GM12878 (cell line): ENCODE measurements around the gene TANK. TPM values are rescaled to one million over a fixed set of nuclear protein-coding genes. Genes with fewer than 3 reads are reported as not detected.

Experiments used
- ATAC-seq: fragments of 200-7000 bp; cut with Tn5 transposase; 3 replicates; pipeline ENCODE4 v1.9.1; 2020; ENCODE audit warnings: mild to moderate bottlenecking, moderate library complexity
- BruUV-seq: library from RNA; stranded (reverse); fragments of 400-500 nt; replicated peaks from 2 replicates; lab custom pipeline; 2021; lab: Mats Ljungman, UMichigan
- CTCF ChIA-PET: fragments of 300-600 bp; sonication (Branson Sonifier 250); formaldehyde crosslinking; extraction: SDS; loops from one replicate; lab custom pipeline; 2021; ENCODE audit warnings: inconsistent platforms; lab: Yijun Ruan, JAX
- POLR2A ChIA-PET: fragments of 350-600 bp; formaldehyde crosslinking; extraction: SDS; loops from one replicate; lab custom pipeline; 2021; ENCODE audit warnings: inconsistent platforms; lab: Charles Lee
- RAD21 ChIA-PET: fragments of 300-600 bp; sonication (Branson Sonifier 250); formaldehyde crosslinking; loops from one replicate; lab custom pipeline; 2023; ENCODE audit warnings: antibody characterized with exemption; ENCODE audit not compliant: unreplicated experiment; lab: Charles Lee
- SMC1A ChIA-PET: fragments of 300-600 bp; sonication (Branson Sonifier 250); formaldehyde crosslinking; loops from one replicate; lab custom pipeline; 2023; ENCODE audit not compliant: unreplicated experiment, uncharacterized antibody; lab: Charles Lee
- DNase-seq: peaks from one replicate; pipeline ENCODE4 v3.0.0-alpha.2; 2011; ENCODE audit warnings: low read depth, low spot score
- FAIRE-seq: peaks from 3 replicates; lab custom pipeline; 2011; peaks lifted over from hg19 to GRCh38; lab: Jason Lieb, UNC
- H2AFZ ChIP-seq: 2 replicates; pipeline ENCODE4 v1.6.0; 2011; ENCODE audit warnings: low read depth, low read length, control low read depth; ENCODE audit not compliant: control insufficient read depth
- H3K27ac ChIP-seq: 2 replicates; pipeline ENCODE4 v1.5.1; 2011; ENCODE audit warnings: control low read depth; ENCODE audit not compliant: control insufficient read depth, insufficient read depth
- H3K27me3 ChIP-seq, 2 experiments: replicated peaks in 1 of 2; 2 replicates each; pipeline versions ENCODE4 v1.6.0 to v1.6.1; 2011; ENCODE audit warnings: low read length in 1 of 2; ENCODE audit not compliant: control insufficient read depth in 2 of 2, insufficient read depth in 2 of 2
- H3K36me3 ChIP-seq, 2 experiments: 2 replicates each; pipeline ENCODE4 v1.5.1; 2011; ENCODE audit warnings: low read length in 1 of 2; ENCODE audit not compliant: control insufficient read depth in 2 of 2, insufficient read depth in 2 of 2
- H3K4me1 ChIP-seq: 2 replicates; pipeline ENCODE4 v1.6.1; 2011; ENCODE audit warnings: mild to moderate bottlenecking, low read length, moderate library complexity, mixed read lengths; ENCODE audit not compliant: control insufficient read depth, insufficient read depth
- H3K4me2 ChIP-seq: 2 replicates; pipeline ENCODE4 v1.6.0; 2011; ENCODE audit warnings: control low read depth; ENCODE audit not compliant: control insufficient read depth, insufficient read depth
- H3K4me3 ChIP-seq: fragments of 200-600 bp; sonication (generic); 2 replicates; pipeline ENCODE4 v1.5.1; 2016
- H3K79me2 ChIP-seq: 2 replicates; pipeline ENCODE4 v1.6.0; 2011; ENCODE audit warnings: low read length; ENCODE audit not compliant: control insufficient read depth, insufficient read depth
- H3K9ac ChIP-seq: 2 replicates; pipeline ENCODE4 v1.8.0; 2011; ENCODE audit warnings: low read length, control low read depth, mixed read lengths; ENCODE audit not compliant: control insufficient read depth, insufficient read depth
- H3K9me3 ChIP-seq: replicated peaks from 3 replicates; pipeline ENCODE4 v1.5.1; 2011; ENCODE audit warnings: mild to moderate bottlenecking, low read length; ENCODE audit not compliant: control insufficient read depth, insufficient read depth
- H4K20me1 ChIP-seq: 2 replicates; pipeline ENCODE4 v1.6.0; 2011; ENCODE audit not compliant: control insufficient read depth, insufficient read depth
- CBX3 ChIP-seq: fragments of 200-600 bp; sonication (generic); IDR thresholded peaks from 2 replicates; pipeline ENCODE4 v1.6.1; 2016; ENCODE audit warnings: low read depth, borderline replicate concordance
- CREB1 ChIP-seq: IDR thresholded peaks from 2 replicates; pipeline ENCODE4 v1.6.1; 2012; ENCODE audit warnings: low read depth, mild to moderate bottlenecking, inconsistent platforms
- CTCF ChIP-seq, 3 experiments: IDR thresholded peaks in 2 of 3; conservative IDR thresholded peaks in 1 of 3; 2 replicates each; pipeline ENCODE4 v1.5.1; 2011; ENCODE audit warnings: low read depth in 3 of 3, low read length in 3 of 3, mild to moderate bottlenecking in 3 of 3, control low read depth in 2 of 3, moderate library complexity in 2 of 3, inconsistent platforms in 1 of 3, mixed read lengths in 1 of 3; ENCODE audit not compliant: control insufficient read depth in 2 of 3, insufficient read depth in 1 of 3; ENCODE audit errors: extremely low read depth in 1 of 3
- EED ChIP-seq: sonication (generic); IDR thresholded peaks from 2 replicates; pipeline ENCODE4 v1.6.1; 2016; ENCODE audit warnings: antibody characterized with exemption, low read depth
- EGR1 ChIP-seq, 2 experiments: IDR thresholded peaks; 1 replicate in 1 of 2; 2 replicates in 1 of 2; pipeline ENCODE4 v1.6.1; 2011 to 2012; ENCODE audit warnings: low read depth in 2 of 2, low read length in 2 of 2, borderline replicate concordance in 1 of 2, mild to moderate bottlenecking in 1 of 2, moderate library complexity in 1 of 2
- ETV6 ChIP-seq, 2 experiments: fragments of 450-650 bp in 1 of 2; IDR thresholded peaks in 1 of 2; conservative IDR thresholded peaks in 1 of 2; 2 replicates each; pipeline ENCODE4 v1.6.1; 2014; ENCODE audit warnings: antibody characterized with exemption in 1 of 2, borderline replicate concordance in 1 of 2, low read depth in 1 of 2, mild to moderate bottlenecking in 1 of 2, moderate library complexity in 1 of 2
- FOS ChIP-seq: IDR thresholded peaks from 3 replicates; pipeline ENCODE4 v1.6.1; 2011; ENCODE audit warnings: borderline replicate concordance; ENCODE audit not compliant: insufficient read length; ENCODE audit errors: extremely low read depth
- HDAC6 ChIP-seq: fragments of 200-600 bp; sonication (generic); IDR thresholded peaks from one replicate; pipeline ENCODE4 v1.8.0; 2017; ENCODE audit warnings: antibody characterized with exemption; ENCODE audit not compliant: unreplicated experiment
- PKNOX1 ChIP-seq: fragments of 450-650 bp; IDR thresholded peaks from 2 replicates; pipeline ENCODE4 v1.6.1; 2016; ENCODE audit warnings: mild to moderate bottlenecking
- RAD21 ChIP-seq: IDR thresholded peaks from 2 replicates; pipeline ENCODE4 v1.6.1; 2011; ENCODE audit warnings: mild to moderate bottlenecking, low read depth, low read length, moderate library complexity; ENCODE audit not compliant: insufficient read depth
- SMC3 ChIP-seq: IDR thresholded peaks from 2 replicates; pipeline ENCODE4 v1.6.1; 2011; ENCODE audit warnings: low read length, improper control_type of control experiment, borderline replicate concordance
- ZNF207 ChIP-seq: fragments of 450-650 bp; IDR thresholded peaks from 2 replicates; pipeline ENCODE4 v1.6.1; 2014; ENCODE audit warnings: antibody characterized with exemption, mild to moderate bottlenecking, borderline replicate concordance
- ZNF592 ChIP-seq: fragments of 450-650 bp; IDR thresholded peaks from 2 replicates; pipeline ENCODE4 v1.6.1; 2017; ENCODE audit warnings: mild to moderate bottlenecking, moderate library complexity
- WGBS: methylation state at CpG from one replicate; pipeline ENCODE4 v1.1.6; 2016; ENCODE audit warnings: low lambda C conversion rate; ENCODE audit not compliant: insufficient replicate concordance, insufficient coverage; ENCODE audit errors: missing lambda C conversion rate; 5-methylcytosine and 5-hydroxymethylcytosine counted together
- in situ Hi-C: fragments of 300-500 bp; cut with MboI; formaldehyde crosslinking; loops from 9 replicates; pipeline ENCODE4 v1.14.3; 2018; ENCODE audit warnings: mixed read lengths
- intact Hi-C: fragments of 100-400 bp; cut with micrococcal nuclease; formaldehyde crosslinking; loops from one replicate; pipeline ENCODE4 v1.14.2; 2022; ENCODE audit not compliant: unreplicated experiment
- polyA plus RNA-seq, 11 experiments: library from polyadenylated mRNA; depleted of rRNA in 4 of 11; unstranded in 6 of 11; stranded (reverse) in 5 of 11; fragments of >200 nt; fragmentation: Nextera tagmentation in 4 of 11; fragmentation: Illumina TruSeq in 1 of 11; extraction: Ambion mirVana in 4 of 11; extraction: Trizol in 1 of 11; gene quantifications; 1 replicate in 1 of 11; 2 replicates in 10 of 11; pipeline versions ENCODE4 v1.2.1 to v1.2.3, GENCODE V29; 2011 to 2016; ENCODE audit warnings: inconsistent platforms in 2 of 11, missing spikeins in 2 of 11, low read depth in 1 of 11
- total RNA-seq, 4 experiments: library from RNA; depleted of rRNA in 3 of 4; stranded (reverse); fragments of >200 nt in 3 of 4; fragmentation: Illumina TruSeq in 1 of 4; extraction: Trizol in 1 of 4; gene quantifications; 2 replicates each; pipeline versions ENCODE4 v1.2.1 to v1.2.3, GENCODE V29; 2013 to 2021

The TANK gene
- total and polyA plus RNA-seq, 10 of the 15 experiments (the other 5 are each of a cell fraction or from before 2014, with no cell fraction given): 48.6 to 127 (median 103) TPM

DNA sequence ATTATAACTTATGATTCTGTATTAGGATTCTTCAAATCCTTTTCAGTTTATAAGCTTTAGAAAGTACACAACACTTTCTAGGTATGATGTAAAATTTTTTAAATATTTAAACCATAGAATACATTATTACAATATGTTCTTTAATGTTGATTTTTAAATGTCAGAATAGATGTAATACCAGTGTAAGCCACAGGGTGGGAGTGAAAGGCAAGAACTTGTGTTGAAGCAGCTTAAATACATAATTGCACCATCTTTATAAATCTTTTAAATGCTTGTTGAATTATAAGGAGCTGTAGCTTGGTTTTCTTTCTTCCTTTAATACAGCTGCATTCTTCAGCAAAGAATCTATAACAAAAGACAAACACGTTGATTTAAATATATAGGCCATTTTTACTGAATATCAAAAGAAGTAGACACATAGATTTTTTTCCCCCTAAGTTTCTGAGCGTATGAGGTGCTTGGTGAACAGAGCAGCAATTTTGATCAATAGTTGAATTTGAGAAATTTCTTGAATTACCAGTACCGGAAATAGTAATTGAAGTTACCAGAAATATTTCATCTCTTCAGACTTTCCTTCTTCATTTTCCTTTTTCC lies 63.0 kb downstream of the TANK start:
- ATAC-seq: peak; percentile 81
- TF ChIP-seq ZNF592: 0 out of 2 replicates have a peak, but pooled peaks have one; percentile 19
- no peak for TF ChIP-seq EGR1 (IDR thresholded peaks at IDR 0.05; ENCODE audit: borderline replicate concordance in 1 of 2, low read depth in 2 of 2, low read length in 2 of 2)
- no peak for TF ChIP-seq ETV6 (conservative IDR thresholded peaks at IDR 0.05 in 1 of 2, IDR thresholded peaks at IDR 0.05 in 1 of 2; ENCODE audit: borderline replicate concordance in 1 of 2, low read depth in 1 of 2)
- TF ChIP-seq FOS: no peak
- TF ChIP-seq ZNF207: no peak
- TF ChIP-seq SMC3: peak; percentile 71
- TF ChIP-seq RAD21: peak; percentile 71
- TF ChIP-seq CTCF (IDR thresholded peaks at IDR 0.05 in 2 of 3, conservative IDR thresholded peaks at IDR 0.05 in 1 of 3; ENCODE audit: control insufficient read depth in 2 of 3, extremely low read depth in 1 of 3, insufficient read depth in 1 of 3, low read depth in 3 of 3, low read length in 3 of 3): peak; percentile 51 to 65 (median 55)
- no peak for TF ChIP-seq CBX3
- no peak for TF ChIP-seq HDAC6
- no peak for TF ChIP-seq CREB1
- TF ChIP-seq PKNOX1: no peak
- no peak for TF ChIP-seq EED

More for the DNA sequence above, 63.0 kb downstream of the TANK start:
- H3K9me3 ChIP-seq: no peaks in the 10 kb centered on the region
- BruUV-seq: no TSS peak
- H3K27ac ChIP-seq: no peak overlapping the region
- FAIRE-seq: peak; percentile 52
- SMC1A ChIA-PET: interaction anchor here (0.9 to 4.9 kb wide), 24 partner anchors 9 to 1075 kb away, joined by 3 to 47 read pairs (median 6); no protein-coding TSS in a partner anchor
- in situ Hi-C loops (no loop called here), intact Hi-C loops (loop anchor here (1.0 kb wide), 1 partner anchor 50 kb away; no protein-coding TSS in a partner anchor)
- H2AFZ ChIP-seq: no peak overlapping the region
- no peaks in the 10 kb centered on the region for H3K27me3 ChIP-seq
- DNase-seq: no peak
- no peak overlapping the region for H3K4me2 ChIP-seq
- RAD21 ChIA-PET: interaction anchor here (0.7 to 2.9 kb wide), 19 partner anchors 9 to 723 kb away, joined by 3 to 30 read pairs (median 6); partner anchors contain the start of gene TANK
- peaks cover 1 to 22% of the 10 kb centered on the region in 2 experiments for H3K36me3 ChIP-seq
- no peaks in the 10 kb centered on the region for H3K4me1 ChIP-seq
- CTCF ChIA-PET: interaction anchor here (0.6 to 9.1 kb wide), 40 partner anchors 9 to 899 kb away, joined by 3 to 157 read pairs (median 4); partner anchors contain the start of gene PSMD14
- no peak overlapping the region for H3K9ac ChIP-seq
- no peak overlapping the region for H3K4me3 ChIP-seq
- no peaks in the 10 kb centered on the region; the same call in none of the 2 replicates for H3K79me2 ChIP-seq
- POLR2A ChIA-PET: interaction anchor here (1.1 kb wide), 1 partner anchor 14 kb away, joined by 4 read pairs; no protein-coding TSS in a partner anchor
- 61% methylated on average over 3 of the region's 3 CpGs for WGBS
- no peaks in the 10 kb centered on the region for H4K20me1 ChIP-seq
